KMS-11 (cell line): Measurements from ENCODE around the gene ERFE.

Experiments
- H2AFZ ChIP-seq: fragments of 200-600 bp; sonication (generic); 2 replicates; pipeline ENCODE4 v1.6.1; 2016; ENCODE audit warnings: antibody characterized with exemption, mixed run types, low read depth
- H3K27ac ChIP-seq: fragments of 200-600 bp; sonication (generic); 2 replicates; pipeline ENCODE4 v1.6.1; 2016; ENCODE audit warnings: mild to moderate bottlenecking, mixed run types
- H3K27me3 ChIP-seq: fragments of 200-600 bp; sonication (generic); 2 replicates; pipeline ENCODE4 v1.6.1; 2017; ENCODE audit warnings: mild to moderate bottlenecking, low read depth, mixed run types, moderate library complexity; ENCODE audit not compliant: insufficient read depth
- H3K36me3 ChIP-seq: fragments of 200-600 bp; sonication (generic); 2 replicates; pipeline ENCODE4 v1.6.1; 2017; ENCODE audit warnings: mild to moderate bottlenecking, mixed run types; ENCODE audit not compliant: insufficient read depth
- H3K4me1 ChIP-seq: fragments of 200-600 bp; sonication (generic); 2 replicates; pipeline ENCODE4 v1.6.1; 2016; ENCODE audit warnings: mild to moderate bottlenecking, low read depth, mixed run types; ENCODE audit not compliant: poor library complexity, severe bottlenecking
- H3K4me2 ChIP-seq: fragments of 200-600 bp; sonication (generic); 2 replicates; pipeline ENCODE4 v1.7.0; 2016; ENCODE audit warnings: mild to moderate bottlenecking, mixed run types
- H3K4me3 ChIP-seq: fragments of 200-600 bp; sonication (generic); IDR thresholded peaks from 2 replicates; pipeline ENCODE4 v1.6.1; 2017; ENCODE audit warnings: low read depth, low read length, mixed read lengths; ENCODE audit not compliant: insufficient read depth
- H3K79me2 ChIP-seq: fragments of 200-600 bp; sonication (generic); 2 replicates; pipeline ENCODE4 v1.6.1; 2016; ENCODE audit warnings: low read depth, mixed run types; ENCODE audit not compliant: insufficient read depth
- H3K9ac ChIP-seq: fragments of 200-600 bp; sonication (generic); 2 replicates; pipeline ENCODE4 v1.6.1; 2016; ENCODE audit warnings: mild to moderate bottlenecking, mixed run types
- H4K20me1 ChIP-seq: fragments of 200-600 bp; sonication (generic); 2 replicates; pipeline ENCODE4 v1.6.1; 2016; ENCODE audit warnings: mild to moderate bottlenecking, mixed run types; ENCODE audit not compliant: insufficient read depth
- TF ChIP-seq, protein P1 (sequence below): fragments of 200-600 bp; sonication (generic); conservative IDR thresholded peaks from 2 replicates; pipeline ENCODE4 v1.6.1; 2017; ENCODE audit warnings: low read depth, mild to moderate bottlenecking, antibody characterized with exemption, low read length, moderate library complexity, mixed read lengths

ERFE gene

GRCh38 chr2:238142382-238143205, 16.2 kb upstream of the ERFE start:
- Histone ChIP-seq H3K79me2 (no peaks in the 10 kb centered on the region), H3K9ac (no peak overlapping the region), H3K27me3 (no peaks in the 10 kb centered on the region), H3K4me3 (no peak overlapping the region), H3K36me3 (no peaks in the 10 kb centered on the region), H4K20me1 (no peaks in the 10 kb centered on the region), H2AFZ (no peak overlapping the region), H3K4me1 (peaks cover 4% of the 10 kb centered on the region), H3K27ac (no peak overlapping the region), H3K4me2 (no peak overlapping the region)
- TF ChIP-seq, protein P1, sequence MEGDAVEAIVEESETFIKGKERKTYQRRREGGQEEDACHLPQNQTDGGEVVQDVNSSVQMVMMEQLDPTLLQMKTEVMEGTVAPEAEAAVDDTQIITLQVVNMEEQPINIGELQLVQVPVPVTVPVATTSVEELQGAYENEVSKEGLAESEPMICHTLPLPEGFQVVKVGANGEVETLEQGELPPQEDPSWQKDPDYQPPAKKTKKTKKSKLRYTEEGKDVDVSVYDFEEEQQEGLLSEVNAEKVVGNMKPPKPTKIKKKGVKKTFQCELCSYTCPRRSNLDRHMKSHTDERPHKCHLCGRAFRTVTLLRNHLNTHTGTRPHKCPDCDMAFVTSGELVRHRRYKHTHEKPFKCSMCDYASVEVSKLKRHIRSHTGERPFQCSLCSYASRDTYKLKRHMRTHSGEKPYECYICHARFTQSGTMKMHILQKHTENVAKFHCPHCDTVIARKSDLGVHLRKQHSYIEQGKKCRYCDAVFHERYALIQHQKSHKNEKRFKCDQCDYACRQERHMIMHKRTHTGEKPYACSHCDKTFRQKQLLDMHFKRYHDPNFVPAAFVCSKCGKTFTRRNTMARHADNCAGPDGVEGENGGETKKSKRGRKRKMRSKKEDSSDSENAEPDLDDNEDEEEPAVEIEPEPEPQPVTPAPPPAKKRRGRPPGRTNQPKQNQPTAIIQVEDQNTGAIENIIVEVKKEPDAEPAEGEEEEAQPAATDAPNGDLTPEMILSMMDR = no peak

DNA sequence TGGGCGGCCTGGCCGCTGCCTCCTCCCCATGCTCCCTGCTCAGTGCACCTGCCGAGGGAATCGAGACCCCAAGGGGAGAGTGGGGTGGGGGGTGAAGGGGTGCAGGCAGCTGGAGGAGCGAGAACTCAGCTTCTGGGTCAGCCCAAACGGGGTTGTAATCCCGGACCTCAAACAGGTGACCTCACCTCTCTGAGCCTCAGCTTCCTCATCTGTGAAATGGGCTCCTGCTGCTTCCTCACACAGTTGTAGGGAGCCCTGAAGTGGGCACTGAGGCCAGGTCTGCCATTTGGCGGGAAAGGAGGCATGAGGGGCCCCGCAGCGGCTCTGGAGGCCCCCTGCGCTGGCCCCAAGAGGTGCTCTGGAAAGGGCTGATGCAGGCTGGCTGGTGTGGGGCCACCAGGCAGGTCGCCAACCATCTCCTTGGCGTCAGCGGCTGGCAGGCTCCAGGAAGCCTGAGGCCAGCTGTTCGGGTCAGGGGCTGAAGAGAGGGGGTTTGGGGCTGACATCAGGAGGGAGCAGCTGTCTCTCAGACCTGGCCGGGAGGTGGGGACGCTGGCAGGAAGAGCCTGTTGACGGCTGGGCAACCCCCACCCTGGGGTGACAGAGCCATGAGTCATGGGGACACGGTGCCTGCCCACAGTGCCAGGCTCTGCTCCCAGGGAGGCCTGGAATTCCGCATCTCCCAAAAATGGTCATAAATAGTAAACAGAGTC, 15.4 kb upstream of the ERFE start:
- Histone ChIP-seq H3K36me3 (no peaks in the 10 kb centered on the region), H3K4me3 (no peak overlapping the region), H3K79me2 (no peaks in the 10 kb centered on the region), H3K4me2 (no peak overlapping the region), H3K4me1 (peaks cover 4% of the 10 kb centered on the region), H3K9ac (no peak overlapping the region), H3K27me3 (no peaks in the 10 kb centered on the region), H3K27ac (no peak overlapping the region), H2AFZ (no peak overlapping the region), H4K20me1 (no peaks in the 10 kb centered on the region)
- TF ChIP-seq, protein P1 = no peak

DNA sequence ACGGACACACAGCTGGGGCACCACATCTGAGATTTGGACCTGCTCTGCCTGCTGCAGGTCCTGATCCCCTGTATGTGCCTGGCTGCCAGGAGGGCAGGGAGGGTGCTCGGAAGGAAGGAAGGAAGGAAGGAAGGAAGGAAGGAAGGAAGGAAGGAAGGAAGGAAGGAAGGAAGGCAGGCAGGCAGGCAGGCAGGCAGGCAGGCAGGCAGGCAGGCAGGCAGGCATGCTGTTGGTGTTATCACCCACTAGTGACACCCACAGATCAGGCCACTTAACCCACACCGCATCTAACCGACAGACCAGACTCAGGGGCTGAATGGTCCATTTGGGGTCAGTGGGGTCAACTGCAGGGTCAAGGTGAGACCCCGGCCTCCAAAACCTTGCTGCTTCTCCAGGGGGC, 14.5 kb upstream of the ERFE start:
- TF ChIP-seq, protein P1 = no peak
- H3K27me3 ChIP-seq = no peaks in the 10 kb centered on the region
- H3K79me2 ChIP-seq = no peaks in the 10 kb centered on the region
- H3K36me3 ChIP-seq = no peaks in the 10 kb centered on the region
- peaks cover 4% of the 10 kb centered on the region for H3K4me1 ChIP-seq
- no peak overlapping the region for H3K27ac ChIP-seq
- H4K20me1 ChIP-seq = no peaks in the 10 kb centered on the region
- no peak overlapping the region for H2AFZ ChIP-seq
- H3K9ac ChIP-seq = no peak overlapping the region
- H3K4me3 ChIP-seq = no peak overlapping the region
- no peak overlapping the region for H3K4me2 ChIP-seq

DNA sequence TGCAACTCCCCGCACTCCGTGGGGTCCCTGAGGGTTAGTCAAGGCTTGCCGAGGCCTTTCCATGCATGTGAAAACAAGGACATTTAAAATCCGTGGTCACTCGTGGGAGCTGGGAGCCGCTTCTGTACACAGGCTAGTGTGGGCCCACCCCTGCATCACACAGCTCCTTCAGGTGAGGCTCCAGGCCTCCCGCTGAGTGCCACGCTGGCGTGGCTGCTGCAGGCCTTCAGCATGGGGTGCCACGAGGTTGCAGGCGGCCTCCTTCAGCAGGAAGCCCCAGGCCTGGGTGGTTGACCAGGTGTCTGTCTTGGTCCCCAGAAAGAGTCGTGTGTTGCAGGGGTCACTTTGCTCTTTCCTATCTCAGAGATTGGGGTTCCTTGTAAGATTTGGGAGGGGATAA, 13.7 kb upstream of the ERFE start:
- Histone ChIP-seq H3K27me3 (no peaks in the 10 kb centered on the region), H3K4me3 (no peak overlapping the region), H3K4me2 (no peak overlapping the region), H2AFZ (no peak overlapping the region), H3K79me2 (no peaks in the 10 kb centered on the region), H3K4me1 (no peaks in the 10 kb centered on the region), H4K20me1 (no peaks in the 10 kb centered on the region), H3K9ac (no peak overlapping the region), H3K27ac (no peak overlapping the region), H3K36me3 (no peaks in the 10 kb centered on the region)
- TF ChIP-seq, protein P1 = no peak
